ENCODE data around the gene KCNMA1.

The KCNMA1 gene

GRCh38 chr10:77016278-77016815, 621.3 kb downstream of the KCNMA1 start:
- H3K27ac ChIP-seq = no peak overlapping the region

GRCh38 chr10:77015360-77015759, 622.2 kb downstream of the KCNMA1 start:
- TF ChIP-seq ZFX (IDR thresholded peaks at IDR 0.05; ENCODE audit: borderline replicate concordance) (no peak), CTCF (IDR thresholded peaks at IDR 0.05) (no peak)

More at GRCh38 chr10:77016278-77016815, 621.3 kb downstream of the KCNMA1 start:
- no peak for TF ChIP-seq CTCF (IDR thresholded peaks at IDR 0.05)
- no peak for TF ChIP-seq ZFX (IDR thresholded peaks at IDR 0.05; ENCODE audit: borderline replicate concordance)

GRCh38 chr10:77012812-77013500, 624.7 kb downstream of the KCNMA1 start:
- no peak overlapping the region for H3K27ac ChIP-seq
- TF ChIP-seq ZFX (IDR thresholded peaks at IDR 0.05; ENCODE audit: borderline replicate concordance) = no peak
- TF ChIP-seq CTCF (IDR thresholded peaks at IDR 0.05) = no peak

More at GRCh38 chr10:77015360-77015759, 622.2 kb downstream of the KCNMA1 start:
- H3K27ac ChIP-seq = no peak overlapping the region

- no peak overlapping the region for H3K27ac ChIP-seq
- TF ChIP-seq ZFX (IDR thresholded peaks at IDR 0.05; ENCODE audit: borderline replicate concordance) = no peak
- no peak for TF ChIP-seq CTCF (IDR thresholded peaks at IDR 0.05)
These were observed 625.5 kb downstream of the KCNMA1 start for GRCh38 chr10:77011874-77012811.

- TF ChIP-seq CTCF (IDR thresholded peaks at IDR 0.05) = no peak
- no peak for TF ChIP-seq ZFX (IDR thresholded peaks at IDR 0.05; ENCODE audit: borderline replicate concordance)
These were observed 627.2 kb downstream of the KCNMA1 start for GRCh38 chr10:77010430-77010829.

GRCh38 chr10:77007834-77008233, 629.8 kb downstream of the KCNMA1 start:
- TF ChIP-seq CTCF (IDR thresholded peaks at IDR 0.05) (no peak), ZFX (IDR thresholded peaks at IDR 0.05; ENCODE audit: borderline replicate concordance) (no peak)
- H3K27ac ChIP-seq = no peak overlapping the region

More at GRCh38 chr10:77010430-77010829, 627.2 kb downstream of the KCNMA1 start:
- H3K27ac ChIP-seq = no peak overlapping the region

Measured in 22Rv1 (cell line).